GM23338 (cell line): ENCODE measurements around the gene PPCS. TPM values are rescaled to one million over a fixed set of nuclear protein-coding genes. Genes with fewer than 3 reads are reported as not detected.

ENCODE experiments used
- polyA plus RNA-seq: library from polyadenylated mRNA; unstranded; fragments of >200 nt; fragmentation: Nextera tagmentation; extraction: Ambion mirVana; gene quantifications from 2 replicates; pipeline ENCODE4 v1.2.1, GENCODE V29; 2016
- small RNA-seq: library from RNA; depleted of rRNA; stranded (forward); fragments of <200 nt; gene quantifications from one replicate; pipeline ENCODE3, GENCODE V24; 2014; ENCODE audit warnings: low replicate concordance
- total RNA-seq: library from RNA; depleted of rRNA; stranded (reverse); fragments of >200 nt; shearing (Covaris generic); gene quantifications from 2 replicates; pipeline ENCODE4 v1.2.3, GENCODE V29; 2014; rRNA removed

PPCS gene
- total and polyA plus RNA-seq, 2 experiments from 2014 or later, result 35.6 to 47.6 TPM

Small RNA genes within 50 kb of the gene (small RNA-seq; reads per million reads assigned to genes)
- gene TMSB4XP1, result not detected

Other genes starting within 250 kb of the PPCS start
- 53.3 and 66.3 TPM in 2 replicates for gene FOXJ3, start 121.3 kb upstream of the PPCS start, total RNA-seq
- 31.9 and 36.6 TPM in 2 replicates for gene FOXJ3, start 121.3 kb upstream of the PPCS start, polyA plus RNA-seq
- gene RIMKLA, start 75.8 kb upstream of the PPCS start, total RNA-seq, result 5.5 and 6.6 TPM in 2 replicates
- gene RIMKLA, start 75.8 kb upstream of the PPCS start, polyA plus RNA-seq, result 2.4 and 4.1 TPM in 2 replicates
- gene ZMYND12, start 521 bp upstream of the PPCS start, total RNA-seq, result 0.58 and 0.63 TPM in 2 replicates
- gene ZMYND12, start 521 bp upstream of the PPCS start, polyA plus RNA-seq, result 0.16 and 0.90 TPM in 2 replicates
- gene CCDC30, start 6.7 kb downstream of the PPCS start, total RNA-seq, result 0.23 and 0.56 TPM in 2 replicates
- gene CCDC30, start 6.7 kb downstream of the PPCS start, polyA plus RNA-seq, result 1.8 and 2.0 TPM in 2 replicates
- gene PPIH, start 201.9 kb downstream of the PPCS start, total RNA-seq, result 66.5 and 71.2 TPM in 2 replicates
- 122 and 132 TPM in 2 replicates for gene PPIH, start 201.9 kb downstream of the PPCS start, polyA plus RNA-seq
- 1,206 and 1,282 TPM in 2 replicates for gene YBX1, start 225.9 kb downstream of the PPCS start, total RNA-seq
- 1,441 and 1,488 TPM in 2 replicates for gene YBX1, start 225.9 kb downstream of the PPCS start, polyA plus RNA-seq